ENCODE results near the gene RBMS3. TPM values are rescaled to one million over a fixed set of nuclear protein-coding genes. Genes with fewer than 3 reads are reported as not detected.

Gene RBMS3
- total RNA-seq, 1 experiment from 2014 or later = 0.42 TPM

GRCh38 chr3:29655015-29655747 is 374.3 kb downstream of the RBMS3 start:
- no peak for ATAC-seq
- BruUV-seq (replicated peaks) = no TSS peak
- Histone ChIP-seq H3K4me3 (replicated peaks in 1 of 2; ENCODE audit: low read depth in 1 of 2, low read length in 2 of 2) (no peak overlapping the region), H3K79me2 (ENCODE audit: insufficient read depth, low read length) (no peaks in the 10 kb centered on the region), H3K9ac (ENCODE audit: low read length) (no peak overlapping the region), H3K27me3 (ENCODE audit: insufficient read depth, low read length) (peaks cover 14% of the 10 kb centered on the region), H3K27ac (ENCODE audit: low read depth, low read length) (no peak overlapping the region), H3K9me3 (ENCODE audit: control insufficient read depth in 1 of 2, insufficient read depth in 1 of 2, low read depth in 1 of 2, low read length in 2 of 2) (no peaks in the 10 kb centered on the region), H3K4me2 (ENCODE audit: low read length) (no peak overlapping the region), H4K20me1 (ENCODE audit: insufficient read depth) (no peaks in the 10 kb centered on the region), H2AFZ (ENCODE audit: low read depth, low read length, poor library complexity, severe bottlenecking) (no peak overlapping the region), H3K4me1 (ENCODE audit: control insufficient read depth in 1 of 2, insufficient read depth in 2 of 2, low read length in 2 of 2) (no peaks in the 10 kb centered on the region), H3K9me2 (ENCODE audit: insufficient read depth) (no peaks in the 10 kb centered on the region), H3K36me3 (ENCODE audit: control insufficient read depth in 1 of 2, insufficient read depth in 2 of 2, low read length in 2 of 2) (no peaks in the 10 kb centered on the region)
- DNase-seq (ENCODE audit: low read depth, low spot score) = no peak
- TF ChIP-seq CEBPB (IDR thresholded peaks at IDR 0.05; ENCODE audit: low read depth) = no peak
- no peak for TF ChIP-seq REST (IDR thresholded peaks at IDR 0.05; ENCODE audit: low read depth)
- TF ChIP-seq FOSL1 (IDR thresholded peaks at IDR 0.05; ENCODE audit: low read depth) = no peak
- TF ChIP-seq CBX3 (IDR thresholded peaks at IDR 0.05; ENCODE audit: low read depth) = no peak
- TF ChIP-seq EGR1 (IDR thresholded peaks at IDR 0.05; ENCODE audit: low read depth) = no peak
- TF ChIP-seq EZH2 (IDR thresholded peaks at IDR 0.05) = no peak
- no peak for TF ChIP-seq CTCF (IDR thresholded peaks at IDR 0.05 in 2 of 3, conservative IDR thresholded peaks at IDR 0.05 in 1 of 3; ENCODE audit: borderline replicate concordance in 1 of 3, insufficient read depth in 1 of 3, low read depth in 2 of 3, low read length in 2 of 3)
- no peak for TF ChIP-seq ZBTB33 (IDR thresholded peaks at IDR 0.05; ENCODE audit: extremely low read depth, insufficient replicate concordance, low read length)
- no peak for TF ChIP-seq MAX (IDR thresholded peaks at IDR 0.05)
- no peak for TF ChIP-seq SIN3A (IDR thresholded peaks at IDR 0.05; ENCODE audit: low read depth)
- no peak for TF ChIP-seq POLR2A (IDR thresholded peaks at IDR 0.05; ENCODE audit: borderline replicate concordance, extremely low read depth, insufficient read depth, insufficient read length)
- POLR2A ChIA-PET = no interaction called here
- RAD21 ChIA-PET (ENCODE audit: low non-redundant PET in 1 of 2, low total read pairs in 2 of 2, uncharacterized antibody in 2 of 2, unreplicated experiment in 2 of 2) = no interaction called here
- CTCF ChIA-PET = no interaction called here
- intact Hi-C loops (cut with micrococcal nuclease) = no loop called here

All from HCT116 (cell line).